Measurements from ENCODE around the gene CELF5. TPM values are rescaled to one million over a fixed set of nuclear protein-coding genes. Genes with fewer than 3 reads are reported as not detected.

Gene CELF5
- total RNA-seq, 1 donor from 2014 or later: not detected

- DNase-seq (ENCODE audit: low read depth): no peak
Observed at GRCh38 chr19:3238066-3238561, 13.7 kb downstream of the CELF5 start.

- DNase-seq (ENCODE audit: low read depth): no peak
Observed at GRCh38 chr19:3239367-3239766, 14.9 kb downstream of the CELF5 start.

GRCh38 chr19:3243819-3244700 is 19.6 kb downstream of the CELF5 start:
- DNase-seq (ENCODE audit: low read depth): peak; percentile 69

DNA sequence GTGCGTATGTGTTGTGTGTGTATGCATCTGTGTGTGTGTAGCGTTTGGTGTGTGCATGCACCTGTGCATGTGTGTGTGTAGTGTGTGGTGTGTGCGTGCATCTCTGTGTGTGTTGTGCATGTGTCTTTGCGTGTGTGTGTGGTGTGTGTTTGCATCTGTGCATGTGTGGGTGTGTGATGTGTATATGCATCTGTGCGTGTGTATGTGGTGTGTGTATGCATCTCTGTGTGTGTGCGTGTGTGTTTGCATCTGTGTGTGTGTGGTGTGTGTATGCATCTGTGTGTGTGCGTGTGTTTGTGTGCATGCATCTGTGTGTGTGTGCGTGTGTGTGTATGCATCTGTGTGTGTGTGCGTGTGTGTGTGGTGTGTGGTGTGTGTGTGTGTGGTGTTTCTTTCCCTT is 20.6 kb downstream of the CELF5 start:
- DNase-seq (ENCODE audit: low read depth): no peak

GRCh38 chr19:3248728-3249326 is 24.4 kb downstream of the CELF5 start:
- no peak for DNase-seq (ENCODE audit: low read depth)

GRCh38 chr19:3249408-3249807 is 24.9 kb downstream of the CELF5 start:
- DNase-seq (ENCODE audit: low read depth): no peak

GRCh38 chr19:3250675-3251074 is 26.2 kb downstream of the CELF5 start:
- DNase-seq (ENCODE audit: low read depth): no peak

GRCh38 chr19:3251229-3251628 is 26.8 kb downstream of the CELF5 start:
- DNase-seq (ENCODE audit: low read depth): no peak

DNA sequence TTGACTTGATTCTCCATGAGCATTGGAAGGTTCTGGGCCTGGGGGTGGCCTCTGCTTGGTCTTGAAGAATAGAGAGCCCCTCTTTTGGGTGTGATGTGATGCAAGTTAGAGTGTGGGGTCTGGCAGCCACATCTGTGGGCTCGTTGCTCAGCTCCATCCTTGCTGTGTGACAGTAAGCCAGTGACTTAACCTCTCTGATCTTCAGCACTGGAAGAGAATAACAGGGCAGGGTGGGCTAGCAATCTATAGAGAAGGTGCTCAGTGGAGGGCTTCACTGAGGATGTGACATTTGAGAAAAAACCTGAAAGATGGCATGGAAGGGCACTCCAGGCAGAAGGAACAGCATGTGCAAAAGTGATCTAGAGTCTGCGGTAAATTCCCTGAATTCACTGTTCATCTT is 28.2 kb downstream of the CELF5 start:
- no peak for DNase-seq (ENCODE audit: low read depth)

DNA sequence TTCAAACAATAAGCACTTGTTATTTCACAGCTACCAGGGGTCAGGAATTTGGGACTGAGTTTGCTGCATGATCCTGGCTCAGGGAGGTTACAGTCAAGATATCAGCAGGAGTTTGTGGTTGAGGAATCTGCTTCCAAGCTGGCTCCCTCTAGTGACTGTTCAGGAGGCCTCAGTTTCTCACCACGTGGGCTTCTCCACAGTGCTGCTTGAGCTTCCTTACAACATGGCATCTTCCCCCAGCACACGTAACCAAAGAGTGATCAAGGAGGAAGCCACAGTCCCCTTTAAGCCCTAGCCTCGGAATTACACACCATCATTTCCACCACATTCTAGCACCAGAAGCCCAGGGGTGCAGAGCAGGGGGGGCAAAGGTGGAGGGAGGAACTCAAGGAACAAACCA is 28.8 kb downstream of the CELF5 start:
- no peak for DNase-seq (ENCODE audit: low read depth)

GRCh38 chr19:3254520-3254919 is 30.1 kb downstream of the CELF5 start:
- DNase-seq (ENCODE audit: low read depth): no peak

DNA sequence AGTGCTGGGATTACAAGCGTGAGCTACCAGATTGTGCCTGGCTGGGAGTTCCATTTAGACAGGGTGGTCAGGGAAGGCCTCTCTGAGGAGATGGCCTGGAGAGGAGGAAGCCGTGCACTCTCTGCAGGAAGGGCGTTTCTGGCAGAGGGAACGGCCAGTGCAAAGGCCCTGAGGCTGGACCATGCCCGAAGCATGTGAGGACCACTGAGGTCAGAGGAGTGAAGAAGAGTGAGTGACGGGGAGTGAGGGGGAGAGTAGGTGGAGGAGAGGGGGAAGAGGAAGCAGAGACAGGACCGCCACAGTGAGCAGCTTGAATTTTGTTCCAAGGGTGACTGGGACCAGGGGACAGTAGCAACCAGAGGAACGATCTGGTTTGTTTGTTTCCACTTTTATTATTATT is 32.6 kb downstream of the CELF5 start:
- no peak for DNase-seq (ENCODE audit: low read depth)

DNA sequence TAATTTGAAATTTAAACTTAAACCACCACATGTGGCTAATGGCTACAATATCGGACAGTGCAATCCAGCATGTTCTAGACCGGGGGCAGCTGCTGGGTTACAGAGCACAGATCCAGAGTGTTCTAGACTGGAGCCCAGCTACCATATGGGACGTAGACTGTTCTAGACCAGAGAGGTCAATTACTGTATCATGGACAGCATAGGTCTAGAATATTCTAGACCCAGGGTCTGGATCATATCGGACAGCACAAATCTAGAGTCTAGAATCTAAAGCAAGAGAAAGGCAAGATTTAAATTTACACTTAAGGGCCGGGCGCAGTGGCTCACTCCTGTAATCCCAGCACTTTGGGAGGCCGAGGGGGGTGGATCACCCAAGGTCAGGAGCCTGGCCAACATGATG is 37.9 kb downstream of the CELF5 start:
- no peak for DNase-seq (ENCODE audit: low read depth)

DNA sequence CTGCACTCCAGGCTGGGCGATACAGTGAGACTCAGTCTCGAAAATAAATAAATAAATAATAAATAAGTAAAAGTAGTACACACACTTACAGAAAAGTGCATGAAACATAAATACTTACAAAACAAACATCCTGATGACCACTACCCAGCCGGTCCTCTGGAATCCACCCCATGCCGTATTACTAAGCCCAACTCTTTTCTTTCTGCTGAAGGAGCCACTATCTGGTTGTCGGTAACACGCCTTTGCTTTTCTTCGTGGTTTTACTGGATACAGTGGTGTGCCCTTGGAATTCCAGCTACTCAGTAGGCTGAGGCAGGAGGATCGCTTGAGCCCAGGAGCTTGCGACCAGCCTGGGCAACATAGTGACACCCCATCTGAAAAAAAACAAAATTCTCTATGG is 39.4 kb downstream of the CELF5 start:
- no peak for DNase-seq (ENCODE audit: low read depth)

GRCh38 chr19:3265432-3265831 is 41.0 kb downstream of the CELF5 start:
- no peak for DNase-seq (ENCODE audit: low read depth)

- no peak for DNase-seq (ENCODE audit: low read depth)
Observed at GRCh38 chr19:3266092-3266693, 41.7 kb downstream of the CELF5 start.

GRCh38 chr19:3266792-3267514 is 42.5 kb downstream of the CELF5 start:
- no peak for DNase-seq (ENCODE audit: low read depth)

DNA sequence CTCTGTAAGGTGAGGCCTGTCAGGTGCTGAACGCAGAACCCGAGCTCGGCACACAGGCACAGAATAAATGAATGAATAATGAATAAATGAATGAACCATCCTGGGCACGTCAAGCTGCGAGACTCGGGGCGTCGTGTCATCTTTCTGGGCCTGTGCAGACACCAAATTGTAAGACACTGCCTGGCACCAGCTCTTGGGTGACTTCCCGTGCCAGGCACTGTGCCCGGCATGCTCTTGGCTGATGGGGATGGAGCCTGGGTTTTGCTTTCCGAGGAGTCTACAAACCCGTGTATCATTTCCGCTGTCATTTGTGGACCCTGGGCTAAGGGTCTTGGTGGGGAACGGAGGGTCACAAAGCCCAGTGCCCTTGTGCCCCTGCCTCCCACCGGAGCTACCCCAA is 43.9 kb downstream of the CELF5 start:
- no peak for DNase-seq (ENCODE audit: low read depth)

- no peak for DNase-seq (ENCODE audit: low read depth)
Observed at GRCh38 chr19:3268763-3269162, 44.3 kb downstream of the CELF5 start.

GRCh38 chr19:3269916-3270671 is 45.6 kb downstream of the CELF5 start:
- no peak for DNase-seq (ENCODE audit: low read depth)

DNA sequence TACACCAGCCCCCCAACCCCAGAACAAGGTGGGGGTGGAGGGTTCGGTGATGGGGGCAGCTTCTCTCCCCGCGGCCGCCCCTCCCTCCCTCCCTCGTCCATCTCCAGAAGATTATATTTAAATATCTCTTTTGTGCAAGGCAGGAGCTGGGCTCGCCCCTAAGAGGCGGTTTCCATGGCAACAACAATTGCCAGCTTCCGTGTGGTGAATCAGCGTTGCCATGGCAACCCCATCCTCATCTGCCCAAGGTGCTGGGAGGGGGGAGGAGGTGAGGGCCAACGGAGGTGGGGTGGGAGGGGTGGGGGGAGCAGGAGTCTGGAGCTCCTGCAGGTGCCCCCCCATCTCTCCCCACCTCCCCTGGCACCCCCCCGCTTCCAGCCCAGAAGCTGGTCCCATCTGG is 46.4 kb downstream of the CELF5 start:
- DNase-seq (ENCODE audit: low read depth): no peak
